ENCODE measurements around the gene PTPN13.

- TF ChIP-seq CTCF (IDR thresholded peaks at IDR 0.05): no peak
- no peak for TF ChIP-seq POLR2AphosphoS5 (IDR thresholded peaks at IDR 0.05)
Observed at GRCh38 chr4:86678796-86679195, 84.7 kb downstream of the PTPN13 start.

All from breast epithelium (tissue), 3 donors.